NCI-H524 treated with DMSO at 0.1 percent for 48 hours (cell line): ENCODE data around the gene AIG1.
A peak's percentile ranks its signal among the peaks of the same experiment; 100 is the strongest.
"Not testable (repeated sequence)": the region's sequence is repeated elsewhere in the genome, so short reads cannot be mapped to it uniquely, and the experiment has no call there.

Experiments used
- DNase-seq: peaks from one replicate; lab custom pipeline; 2025; lab: John Stamatoyannopoulos, UW

The AIG1 gene

DNA sequence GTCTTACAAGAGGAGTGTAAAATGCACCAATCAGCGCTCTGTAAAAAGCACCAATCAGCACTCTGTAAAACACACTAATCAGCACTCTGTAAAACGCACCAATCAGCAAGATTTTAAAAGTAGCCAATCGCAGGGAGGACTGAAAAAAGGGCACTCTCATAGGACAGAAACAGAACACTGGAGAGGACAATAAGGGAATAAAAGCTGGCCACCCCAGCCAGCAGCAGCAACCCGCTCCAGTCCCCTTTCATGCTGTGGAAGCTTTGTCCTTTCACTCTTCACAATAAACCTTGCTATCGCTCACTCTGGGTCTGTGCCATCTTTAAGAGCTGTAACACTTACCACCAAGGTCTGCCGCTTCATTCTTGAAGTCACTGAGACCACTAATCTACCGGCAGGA is 1.7 kb upstream of the AIG1 start:
- no peak for DNase-seq

DNA sequence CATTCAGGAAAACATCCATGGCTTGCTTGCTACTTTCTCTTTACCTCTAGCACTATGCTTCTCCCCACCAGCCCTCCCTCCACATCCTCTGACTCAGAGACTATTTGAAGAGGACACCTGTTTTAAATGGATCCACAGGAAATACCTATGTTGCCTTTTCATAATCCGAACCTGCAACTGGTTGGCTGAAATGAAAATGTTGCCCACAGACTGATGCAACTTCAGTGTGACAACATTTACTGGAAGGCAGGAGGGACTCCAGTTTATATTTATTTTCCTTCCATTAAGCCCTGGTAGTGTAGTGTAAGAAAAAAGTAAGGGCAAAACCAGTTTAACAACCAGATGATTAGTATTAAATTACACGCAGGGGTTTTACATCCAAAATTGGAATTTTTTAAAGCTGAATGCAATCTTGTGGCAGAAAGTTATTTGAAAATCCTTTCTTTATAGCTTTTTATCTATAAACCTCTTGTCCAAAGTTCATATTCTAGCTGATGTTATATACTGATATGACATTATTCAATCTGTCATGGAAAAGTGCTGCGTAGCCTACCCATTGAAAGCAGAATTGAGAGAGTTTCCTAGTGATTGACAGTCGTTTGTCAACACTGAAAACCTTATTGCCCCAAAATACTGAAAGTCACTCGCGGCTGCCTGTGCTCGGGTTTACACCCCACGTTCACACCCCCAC is 881 bp upstream of the AIG1 start:
- DNase-seq: peak; percentile 30

DNA sequence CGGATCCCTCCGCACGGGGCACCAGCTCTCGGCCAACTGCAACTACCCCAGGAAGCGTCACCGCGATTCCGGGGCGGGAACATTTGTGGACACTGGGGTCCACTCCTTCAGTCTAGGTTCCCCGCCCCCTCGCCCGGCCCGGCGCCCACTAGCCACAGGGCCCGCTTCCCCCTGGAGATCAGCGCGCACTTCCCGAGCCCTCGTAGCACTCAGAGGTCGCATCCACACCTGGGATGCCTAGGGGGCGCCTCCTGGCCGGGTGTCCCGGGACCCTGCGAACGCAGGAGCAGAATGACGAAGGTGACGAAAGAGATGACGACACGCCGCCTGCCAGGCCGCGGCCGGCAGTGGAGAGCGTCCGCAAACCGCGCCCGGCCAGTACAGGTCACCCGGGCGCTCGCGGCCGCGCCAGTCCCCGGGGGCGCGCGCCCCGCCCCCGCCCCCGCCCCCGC is 309 bp upstream of the AIG1 start:
- DNase-seq: no peak

GRCh38 chr6:143061597-143062385 is 1.1 kb downstream of the AIG1 start:
- no peak for DNase-seq

GRCh38 chr6:143062551-143062950 is 1.9 kb downstream of the AIG1 start:
- DNase-seq: no peak

DNA sequence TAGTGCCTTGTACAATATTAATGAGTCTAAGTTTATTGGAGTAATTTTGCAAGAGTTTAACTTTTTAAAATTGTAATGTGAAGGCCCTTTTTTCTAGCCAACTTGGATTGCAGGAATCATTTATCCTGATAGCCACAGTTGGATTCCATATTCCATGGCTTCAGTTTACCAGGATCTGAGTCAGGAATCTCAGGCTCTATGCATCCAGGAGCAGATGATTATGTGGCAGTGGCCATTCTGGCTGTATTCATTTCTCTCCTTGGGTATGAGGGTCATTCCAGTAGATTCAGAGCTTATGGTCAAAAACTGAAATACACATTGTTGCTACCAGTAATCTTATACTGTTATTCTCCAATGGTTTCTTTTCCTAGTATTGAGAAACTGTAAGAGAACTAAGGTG is 2.9 kb downstream of the AIG1 start:
- no peak for DNase-seq

GRCh38 chr6:143064271-143064670 is 3.6 kb downstream of the AIG1 start:
- DNase-seq: no peak

GRCh38 chr6:143064951-143065683 is 4.4 kb downstream of the AIG1 start:
- no peak for DNase-seq

- no peak for DNase-seq
Observed at GRCh38 chr6:143068001-143068400, 7.3 kb downstream of the AIG1 start.

DNA sequence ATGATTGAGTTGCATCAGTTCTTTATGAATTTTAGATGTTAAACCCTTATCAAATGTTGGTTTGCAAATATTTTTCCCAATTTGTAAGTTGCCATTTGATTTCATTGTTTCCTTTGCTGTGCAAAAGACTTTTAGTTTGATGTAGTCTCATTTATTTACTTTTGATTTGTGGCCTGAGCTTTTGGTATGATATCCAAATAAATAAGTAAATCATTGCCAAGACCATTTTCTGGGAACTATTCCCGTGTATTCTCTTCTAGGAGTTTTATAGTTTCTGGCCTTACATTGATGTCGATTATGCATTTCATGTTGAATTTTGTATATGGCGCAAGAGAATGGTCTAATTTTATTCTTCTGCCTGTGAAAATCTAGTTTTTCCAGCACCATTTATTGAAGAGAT is 13.4 kb downstream of the AIG1 start:
- no peak for DNase-seq

GRCh38 chr6:143074670-143075318 is 14.1 kb downstream of the AIG1 start:
- no peak for DNase-seq

GRCh38 chr6:143078468-143079324 is 18.0 kb downstream of the AIG1 start:
- DNase-seq: no peak

- no peak for DNase-seq
Observed at GRCh38 chr6:143079325-143079640, 18.6 kb downstream of the AIG1 start.

GRCh38 chr6:143082274-143082673 is 21.6 kb downstream of the AIG1 start:
- DNase-seq: not testable (repeated sequence)

- DNase-seq: not testable (repeated sequence)
Observed at GRCh38 chr6:143084019-143084418, 23.3 kb downstream of the AIG1 start.

DNA sequence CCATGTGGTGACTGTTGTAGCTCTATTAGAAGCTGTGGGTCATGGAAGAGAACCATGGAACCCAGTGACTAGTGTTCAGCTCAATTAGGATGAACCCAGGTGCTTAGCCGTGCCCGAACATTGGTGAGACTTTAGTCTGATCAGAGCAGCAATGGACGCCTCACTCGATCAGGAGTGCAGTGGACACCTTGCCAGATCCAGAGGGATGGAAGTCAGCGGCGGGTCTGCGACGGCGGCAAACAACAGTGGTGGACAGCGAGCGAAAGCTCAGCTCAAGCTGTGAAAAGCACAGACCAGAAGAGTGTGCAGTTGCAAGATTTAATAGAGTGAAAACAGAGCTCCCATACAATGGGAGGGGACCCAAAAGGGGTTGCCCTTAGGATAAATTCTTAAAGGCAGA is 26.6 kb downstream of the AIG1 start:
- not testable (repeated sequence) for DNase-seq

- no peak for DNase-seq
Observed at GRCh38 chr6:143087856-143088255, 27.2 kb downstream of the AIG1 start.

GRCh38 chr6:143090314-143091044 is 29.8 kb downstream of the AIG1 start:
- no peak for DNase-seq

- no peak for DNase-seq
Observed at GRCh38 chr6:143092768-143093167, 32.1 kb downstream of the AIG1 start.

DNA sequence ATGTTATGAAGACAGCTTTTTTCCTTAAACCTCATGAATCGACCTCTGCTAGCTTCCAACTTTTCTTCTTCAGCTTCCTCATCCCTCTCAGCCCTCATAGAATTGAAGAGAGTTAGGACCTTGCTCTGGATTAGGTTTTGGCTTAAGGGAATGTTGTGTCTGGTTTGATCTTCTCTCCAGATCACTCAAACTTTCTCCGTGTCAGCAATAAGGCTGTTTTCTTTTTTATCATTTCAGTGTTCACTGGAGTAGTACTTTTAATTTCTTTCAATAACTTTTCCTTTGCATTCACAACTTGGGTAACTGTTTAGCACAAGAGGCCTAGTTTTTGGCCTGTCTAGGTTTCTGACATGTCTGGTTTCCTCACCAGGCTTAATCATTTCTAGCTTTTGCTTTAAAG is 32.6 kb downstream of the AIG1 start:
- no peak for DNase-seq

DNA sequence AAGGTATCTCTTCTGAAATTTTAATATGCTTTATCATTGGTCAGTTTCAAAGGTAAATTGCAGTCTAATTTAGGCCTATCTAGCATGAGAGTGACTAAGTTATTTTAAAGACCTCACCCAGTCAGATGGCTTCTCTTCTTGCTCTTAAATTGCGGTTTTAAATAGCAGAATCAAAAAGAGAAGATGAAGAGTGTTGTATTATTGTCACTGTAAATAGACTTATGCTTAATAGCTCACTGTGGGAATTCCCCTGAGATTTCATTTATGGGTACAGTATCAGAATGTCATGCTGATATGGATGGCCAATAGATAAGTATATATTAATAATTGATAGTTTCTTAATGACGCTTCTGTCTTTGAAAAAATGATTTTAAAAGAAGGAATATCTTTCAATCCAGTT is 35.7 kb downstream of the AIG1 start:
- DNase-seq: no peak
